PC-9 (cell line): ENCODE measurements around the gene LARGE1. TPM values are rescaled to one million over a fixed set of nuclear protein-coding genes. Genes with fewer than 3 reads are reported as not detected.

Experiments used
- BruUV-seq: library from RNA; stranded (reverse); fragments of 400-500 nt; replicated peaks from 2 replicates; lab custom pipeline; 2021; lab: Mats Ljungman, UMichigan
- CTCF ChIA-PET: fragments of 300-600 bp; sonication (Branson Sonifier 250); formaldehyde crosslinking; loops from one replicate; lab custom pipeline; 2022; ENCODE audit warnings: antibody characterized with exemption; lab: Charles Lee
- POLR2A ChIA-PET: fragments of 300-600 bp; sonication (Branson Sonifier 250); formaldehyde crosslinking; loops from one replicate; lab custom pipeline; 2022; ENCODE audit warnings: antibody characterized with exemption; ENCODE audit not compliant: unreplicated experiment; lab: Charles Lee
- DNase-seq, 2 experiments: peaks; one replicate each; pipeline versions ENCODE4 v3.0.0 to v3.0.0-alpha.2; 2015 to 2022; ENCODE audit warnings: mixed read lengths in 1 of 2
- H2AFZ ChIP-seq: fragments of 200-600 bp; sonication (generic); 2 replicates; pipeline ENCODE4 v1.8.1; 2017; ENCODE audit warnings: antibody characterized with exemption
- H3F3A ChIP-seq: fragments of 200-600 bp; sonication (generic); 2 replicates; pipeline ENCODE4 v1.8.1; 2017; ENCODE audit warnings: antibody characterized with exemption, mild to moderate bottlenecking, low read depth; ENCODE audit not compliant: insufficient read depth
- H3K27ac ChIP-seq: fragments of 200-600 bp; sonication (generic); 2 replicates; pipeline ENCODE4 v1.6.1; 2016; ENCODE audit warnings: mixed run types
- H3K27me3 ChIP-seq: fragments of 200-600 bp; sonication (generic); 2 replicates; pipeline ENCODE4 v1.6.1; 2016; ENCODE audit warnings: low read depth, mixed run types; ENCODE audit not compliant: insufficient read depth
- H3K36me3 ChIP-seq: fragments of 200-600 bp; sonication (generic); 2 replicates; pipeline ENCODE4 v1.6.1; 2016; ENCODE audit warnings: low read depth, mixed run types
- H3K4me1 ChIP-seq: fragments of 200-600 bp; sonication (generic); replicated peaks from 2 replicates; pipeline ENCODE4 v1.6.1; 2016; ENCODE audit warnings: mixed run types; ENCODE audit not compliant: insufficient read depth
- H3K4me2 ChIP-seq: fragments of 200-600 bp; sonication (generic); 2 replicates; pipeline ENCODE4 v1.6.1; 2017; ENCODE audit warnings: mixed run types
- H3K4me3 ChIP-seq: fragments of 200-600 bp; sonication (generic); 2 replicates; pipeline ENCODE4 v1.6.1; 2016; ENCODE audit warnings: mixed run types
- H3K79me2 ChIP-seq: fragments of 200-600 bp; sonication (generic); 2 replicates; pipeline ENCODE4 v1.6.1; 2017; ENCODE audit warnings: low read depth, mixed run types
- H3K9me2 ChIP-seq: fragments of 200-600 bp; sonication (generic); 2 replicates; pipeline ENCODE4 v1.8.1; 2017; ENCODE audit warnings: mild to moderate bottlenecking; ENCODE audit not compliant: insufficient read depth
- H3K9me3 ChIP-seq: fragments of 200-600 bp; sonication (generic); 2 replicates; pipeline ENCODE4 v1.8.1; 2016; ENCODE audit warnings: low read depth; ENCODE audit not compliant: insufficient read depth
- H4K20me1 ChIP-seq: fragments of 200-600 bp; sonication (generic); 2 replicates; pipeline ENCODE4 v1.8.1; 2017; ENCODE audit not compliant: insufficient read depth
- CTCF ChIP-seq: fragments of 200-600 bp; sonication (generic); conservative IDR thresholded peaks from 2 replicates; pipeline ENCODE4 v1.6.1; 2017; ENCODE audit warnings: mixed run types, antibody characterized with exemption, mild to moderate bottlenecking, moderate library complexity
- EZH2 ChIP-seq: fragments of 200-600 bp; sonication (generic); IDR thresholded peaks from 2 replicates; pipeline ENCODE4 v1.8.0; 2017; ENCODE audit warnings: antibody characterized with exemption, low read depth
- intact Hi-C: fragments of 100-400 bp; cut with micrococcal nuclease; formaldehyde crosslinking; loops from one replicate; pipeline ENCODE4 v1.10.0; 2022; ENCODE audit not compliant: unreplicated experiment
- total RNA-seq: library from RNA; stranded (reverse); gene quantifications from 2 replicates; pipeline ENCODE4 v1.2.3, GENCODE V29; 2021

LARGE1 gene
- total RNA-seq, 1 experiment from 2014 or later = 12.5 TPM

GRCh38 chr22:33887173-33887572 is 33.1 kb downstream of the LARGE1 start:
- CTCF ChIA-PET = no interaction called here
- BruUV-seq = no TSS peak
- no peaks in the 10 kb centered on the region for H3K27me3 ChIP-seq
- POLR2A ChIA-PET = no interaction called here
- H3K79me2 ChIP-seq = no peaks in the 10 kb centered on the region
- peaks cover 15% of the 10 kb centered on the region for H3K4me1 ChIP-seq
- H3F3A ChIP-seq = no peaks in the 10 kb centered on the region
- H3K9me3 ChIP-seq = no peaks in the 10 kb centered on the region
- H4K20me1 ChIP-seq = no peaks in the 10 kb centered on the region
- H3K36me3 ChIP-seq = no peaks in the 10 kb centered on the region
- H2AFZ ChIP-seq = no peak overlapping the region
- no peak overlapping the region for H3K4me2 ChIP-seq
- H3K27ac ChIP-seq = no peak overlapping the region
- DNase-seq = no peak
- no peak overlapping the region for H3K4me3 ChIP-seq
- TF ChIP-seq CTCF (no peak), EZH2 (no peak)
- H3K9me2 ChIP-seq = no peaks in the 10 kb centered on the region
- intact Hi-C loops = no loop called here

DNA sequence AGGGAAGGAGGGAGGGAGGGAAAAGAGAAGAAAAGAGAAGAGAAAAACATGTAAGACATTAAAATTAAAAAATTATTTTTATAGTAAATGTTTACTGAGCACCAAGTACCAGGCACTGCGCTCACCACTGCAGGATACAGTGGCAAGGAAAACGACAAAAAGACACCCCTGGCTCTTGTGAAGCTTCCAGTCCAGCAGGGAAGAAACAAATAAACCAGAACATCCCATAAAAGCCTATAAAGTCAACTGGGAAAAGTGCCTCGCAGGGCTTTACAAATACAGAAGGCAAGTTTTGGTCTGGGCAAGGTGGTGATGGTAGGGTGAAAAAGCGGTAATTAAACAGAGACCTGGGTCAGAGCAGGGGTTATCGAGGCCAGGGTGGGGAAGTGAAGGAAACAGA is 33.6 kb downstream of the LARGE1 start:
- intact Hi-C loops = no loop called here
- peaks cover 15% of the 10 kb centered on the region for H3K4me1 ChIP-seq
- no TSS peak for BruUV-seq

DNA sequence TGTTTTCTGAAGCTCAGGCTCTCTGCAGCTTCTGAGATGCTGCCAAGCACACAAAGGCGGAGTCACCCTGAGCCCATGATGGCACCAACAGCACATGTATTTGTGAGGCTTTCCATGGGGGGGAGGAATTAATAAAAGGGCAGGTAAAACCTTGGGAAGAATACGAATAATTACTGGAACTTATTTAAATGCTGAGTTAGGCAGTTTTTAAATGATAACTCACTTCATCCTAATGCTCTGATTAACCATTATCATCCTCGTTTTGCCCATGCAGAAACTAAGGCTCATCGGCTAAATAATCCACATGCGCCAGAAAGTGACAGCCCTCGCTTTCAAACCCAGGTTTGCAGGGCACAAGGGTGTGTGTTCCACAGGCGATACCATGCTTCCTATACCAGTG is 35.4 kb downstream of the LARGE1 start:
- H3K4me2 ChIP-seq = no peak overlapping the region
- no peaks in the 10 kb centered on the region for H3K79me2 ChIP-seq
- no peak for DNase-seq
- H2AFZ ChIP-seq = no peak overlapping the region
- ChIA-PET CTCF (no interaction called here), POLR2A (no interaction called here)
- H3K36me3 ChIP-seq = no peaks in the 10 kb centered on the region
- H3K27ac ChIP-seq = no peak overlapping the region
- H3K27me3 ChIP-seq = no peaks in the 10 kb centered on the region
- no peaks in the 10 kb centered on the region for H3K9me3 ChIP-seq
- H3K4me1 ChIP-seq = peaks cover 15% of the 10 kb centered on the region
- no peaks in the 10 kb centered on the region for H4K20me1 ChIP-seq
- no peaks in the 10 kb centered on the region for H3K9me2 ChIP-seq
- H3F3A ChIP-seq = no peaks in the 10 kb centered on the region
- H3K4me3 ChIP-seq = no peak overlapping the region
- TF ChIP-seq CTCF = no peak
- TF ChIP-seq EZH2 = no peak
- intact Hi-C loops = no loop called here
- BruUV-seq = no TSS peak

More for the DNA sequence above, 33.6 kb downstream of the LARGE1 start:
- no peaks in the 10 kb centered on the region for H3K79me2 ChIP-seq
- CTCF ChIA-PET = no interaction called here
- no peaks in the 10 kb centered on the region for H3F3A ChIP-seq
- H3K36me3 ChIP-seq = no peaks in the 10 kb centered on the region
- no peak overlapping the region for H3K4me3 ChIP-seq
- POLR2A ChIA-PET = no interaction called here
- H4K20me1 ChIP-seq = no peaks in the 10 kb centered on the region
- H2AFZ ChIP-seq = no peak overlapping the region
- H3K27me3 ChIP-seq = no peaks in the 10 kb centered on the region
- H3K9me2 ChIP-seq = no peaks in the 10 kb centered on the region
- no peak overlapping the region for H3K4me2 ChIP-seq
- DNase-seq = no peak
- no peak overlapping the region for H3K27ac ChIP-seq
- TF ChIP-seq CTCF (no peak), EZH2 (no peak)
- no peaks in the 10 kb centered on the region for H3K9me3 ChIP-seq
